Measurements from ENCODE around the gene PRKCB.

Gene PRKCB

GRCh38 chr16:23943604-23944003, 107.8 kb downstream of the PRKCB start:
- DNase-seq (ENCODE audit: low spot score) = no peak

DNA sequence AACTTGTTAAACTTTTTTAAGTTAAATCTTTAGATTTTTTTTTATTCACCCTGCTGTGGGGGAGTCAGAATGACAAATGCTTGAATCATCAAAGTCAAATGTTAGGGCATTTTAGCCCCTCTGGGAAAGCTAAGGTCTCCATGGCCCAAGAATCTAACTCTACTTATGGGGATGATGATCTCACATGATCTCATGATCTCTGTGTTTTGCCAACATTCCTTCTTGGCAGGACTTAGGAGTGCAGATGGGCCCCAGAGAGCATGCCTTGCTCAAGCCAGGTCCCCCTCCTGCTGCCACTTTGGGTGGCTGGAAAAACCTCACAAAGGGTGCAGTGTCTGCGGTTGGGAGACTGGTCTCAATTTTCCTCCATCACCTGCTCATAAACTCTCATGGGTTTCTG, 108.6 kb downstream of the PRKCB start:
- DNase-seq (ENCODE audit: low spot score) = no peak

DNA sequence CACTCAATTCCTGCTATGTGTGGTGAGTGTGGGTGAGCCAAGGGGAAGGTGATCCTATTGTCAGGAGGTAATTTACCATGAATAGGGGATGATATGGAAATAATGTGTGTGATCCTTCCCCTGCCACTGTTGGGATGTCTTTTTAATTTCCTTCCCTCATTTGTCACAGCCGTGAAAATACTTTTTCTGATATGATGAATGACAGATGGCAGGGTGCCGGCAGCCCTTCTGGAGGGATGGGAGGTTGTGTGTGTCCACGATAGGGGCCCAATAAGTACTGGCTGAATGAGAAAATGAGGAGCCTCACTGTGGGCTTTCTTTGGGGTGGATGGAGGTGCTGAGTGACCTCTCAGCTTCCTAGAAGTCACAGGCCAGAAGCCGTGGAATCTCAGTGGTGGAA, 109.5 kb downstream of the PRKCB start:
- DNase-seq (ENCODE audit: low spot score) = no peak

DNA sequence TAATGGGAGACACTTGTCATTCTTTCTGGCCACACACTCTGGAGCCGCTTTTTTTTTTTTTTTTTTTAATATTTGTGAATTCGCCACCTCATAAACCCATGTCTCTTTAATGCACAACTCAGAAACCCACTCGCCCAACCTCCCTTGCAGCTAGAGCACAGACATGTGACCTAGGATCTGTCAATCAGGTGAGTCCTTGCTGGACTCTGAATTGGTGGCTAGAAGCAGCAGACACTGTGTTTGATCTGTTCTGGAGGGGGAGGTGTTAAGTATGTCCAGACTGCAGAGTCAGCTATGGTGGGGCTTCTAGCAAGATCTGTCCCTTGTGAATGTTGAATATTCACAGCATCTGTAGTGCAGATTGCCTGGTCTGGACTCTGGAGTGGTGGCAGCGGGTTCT, 112.1 kb downstream of the PRKCB start:
- DNase-seq (ENCODE audit: low spot score) = no peak

- no peak for DNase-seq (ENCODE audit: low spot score)
Measured at GRCh38 chr16:23948949-23949411, 113.2 kb downstream of the PRKCB start.

DNA sequence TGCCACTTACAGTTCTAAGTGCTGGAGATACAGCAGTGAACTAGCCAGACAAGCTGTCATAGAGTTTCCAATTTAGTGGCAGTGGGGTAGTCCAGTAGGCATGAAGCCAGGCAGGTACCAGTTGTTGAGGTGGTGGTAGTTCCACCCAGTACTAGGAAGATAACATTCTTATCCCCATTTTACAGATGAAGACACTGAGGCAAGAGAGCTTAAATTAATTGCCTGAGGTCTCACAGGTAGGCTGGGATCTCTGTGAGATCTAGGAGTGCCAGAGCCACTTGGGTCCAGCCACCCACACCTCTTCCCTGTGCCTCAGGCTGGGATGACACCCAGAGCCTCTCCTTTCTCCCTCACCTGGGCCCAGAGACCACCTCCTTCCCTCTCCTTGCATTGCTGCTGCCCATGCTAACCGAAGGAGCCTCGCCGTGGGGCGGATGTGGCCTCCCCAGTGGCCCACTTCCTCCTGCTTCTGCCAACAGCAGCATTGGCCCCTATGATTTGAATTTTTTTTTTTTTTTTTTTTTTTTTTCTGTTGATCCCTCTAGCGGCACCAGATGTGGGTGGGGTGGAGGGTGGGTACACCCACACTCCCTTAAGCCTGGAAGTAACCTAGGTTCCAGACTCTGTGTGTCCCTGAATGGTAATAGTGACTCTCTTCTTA, 114.0 kb downstream of the PRKCB start:
- DNase-seq (ENCODE audit: low spot score) = no peak

DNA sequence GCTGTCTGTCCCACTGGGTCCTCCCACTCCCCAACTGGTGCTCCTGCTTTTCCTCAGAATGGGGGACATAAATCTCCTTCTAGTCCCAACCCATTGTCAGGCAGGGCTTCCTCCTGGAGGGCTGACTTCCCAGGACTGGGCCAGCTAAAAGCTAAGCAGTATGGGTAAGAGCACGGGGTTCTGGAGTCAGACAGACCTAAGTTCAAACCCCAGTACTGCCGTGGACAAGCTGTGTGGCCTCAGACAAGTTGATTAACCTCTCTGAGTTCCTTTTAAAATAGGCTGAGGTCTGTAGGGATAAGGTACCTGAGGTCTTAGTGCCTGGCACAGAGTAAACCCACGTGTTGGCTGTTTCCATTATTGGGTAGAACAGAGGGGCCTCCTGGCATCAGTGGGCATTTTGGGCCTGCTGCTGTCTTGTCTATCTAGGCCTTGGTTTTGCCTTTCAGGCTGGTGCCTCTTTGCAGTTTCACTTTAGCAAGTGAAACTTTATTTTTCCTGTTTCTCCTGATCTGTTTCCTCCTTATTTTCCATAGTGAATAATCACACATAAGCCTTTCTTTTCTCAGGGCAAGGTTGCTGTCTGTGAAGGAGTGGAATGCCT, 114.6 kb downstream of the PRKCB start:
- DNase-seq (ENCODE audit: low spot score) = no peak

DNA sequence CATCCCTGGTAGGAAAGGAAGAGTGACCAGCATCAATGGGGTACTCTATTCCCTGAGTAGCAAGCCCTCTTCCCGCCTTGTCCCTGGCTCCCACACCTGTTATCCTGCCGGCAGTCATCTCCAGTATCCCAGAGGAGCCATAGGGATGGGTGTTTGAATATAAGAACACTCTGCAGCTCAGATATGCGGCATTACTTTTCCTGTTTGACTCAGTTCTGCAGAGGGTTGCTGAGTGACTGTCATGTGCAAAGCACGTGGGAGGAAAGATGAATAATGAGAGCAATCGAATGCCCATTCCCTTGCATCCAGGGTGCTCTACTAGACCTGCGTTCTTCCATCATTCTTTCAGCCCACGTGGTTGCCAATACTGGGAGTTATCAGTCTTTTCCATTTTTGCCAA, 115.1 kb downstream of the PRKCB start:
- DNase-seq (ENCODE audit: low spot score) = no peak

GRCh38 chr16:23952128-23952970, 116.6 kb downstream of the PRKCB start:
- peak; percentile 33 for DNase-seq (ENCODE audit: low spot score)

DNA sequence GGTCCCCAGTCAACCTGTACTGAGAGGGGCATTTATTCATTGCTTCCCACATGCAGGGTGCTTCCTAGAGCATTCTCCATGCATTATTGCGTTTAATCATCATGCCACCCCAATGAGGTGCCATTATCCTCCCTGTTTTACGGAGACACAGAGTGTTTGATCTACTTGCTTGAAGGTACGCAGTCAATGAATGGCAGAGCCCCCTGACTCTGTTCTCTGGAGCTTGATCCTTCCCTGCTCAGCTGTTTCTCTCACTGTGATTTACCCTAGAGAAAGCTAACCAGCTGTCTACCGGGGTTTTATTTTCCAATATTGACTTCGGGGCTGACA, 117.2 kb downstream of the PRKCB start:
- DNase-seq (ENCODE audit: low spot score) = no peak

GRCh38 chr16:23953476-23953875, 117.7 kb downstream of the PRKCB start:
- no peak for DNase-seq (ENCODE audit: low spot score)

DNA sequence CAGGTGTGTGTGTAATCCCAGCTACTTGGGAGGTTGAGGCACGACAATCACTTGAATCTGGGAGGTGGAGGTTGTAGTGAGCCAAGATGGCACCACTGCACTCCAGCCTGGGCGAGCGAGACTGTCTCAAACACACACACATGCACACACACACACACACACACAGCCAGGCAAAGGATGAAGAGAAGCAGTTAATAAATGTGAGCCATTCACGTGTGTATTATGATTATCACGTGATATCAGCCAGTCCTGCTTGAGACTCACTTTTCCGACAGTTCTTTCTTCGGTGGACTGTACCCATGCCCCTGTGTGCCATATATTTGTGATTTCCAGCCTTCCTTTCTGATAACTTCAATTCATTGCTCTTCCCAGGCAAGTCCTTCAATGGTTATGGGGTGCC, 119.3 kb downstream of the PRKCB start:
- DNase-seq (ENCODE audit: low spot score) = no peak

GRCh38 chr16:23957287-23957686, 121.5 kb downstream of the PRKCB start:
- no peak for DNase-seq (ENCODE audit: low spot score)

DNA sequence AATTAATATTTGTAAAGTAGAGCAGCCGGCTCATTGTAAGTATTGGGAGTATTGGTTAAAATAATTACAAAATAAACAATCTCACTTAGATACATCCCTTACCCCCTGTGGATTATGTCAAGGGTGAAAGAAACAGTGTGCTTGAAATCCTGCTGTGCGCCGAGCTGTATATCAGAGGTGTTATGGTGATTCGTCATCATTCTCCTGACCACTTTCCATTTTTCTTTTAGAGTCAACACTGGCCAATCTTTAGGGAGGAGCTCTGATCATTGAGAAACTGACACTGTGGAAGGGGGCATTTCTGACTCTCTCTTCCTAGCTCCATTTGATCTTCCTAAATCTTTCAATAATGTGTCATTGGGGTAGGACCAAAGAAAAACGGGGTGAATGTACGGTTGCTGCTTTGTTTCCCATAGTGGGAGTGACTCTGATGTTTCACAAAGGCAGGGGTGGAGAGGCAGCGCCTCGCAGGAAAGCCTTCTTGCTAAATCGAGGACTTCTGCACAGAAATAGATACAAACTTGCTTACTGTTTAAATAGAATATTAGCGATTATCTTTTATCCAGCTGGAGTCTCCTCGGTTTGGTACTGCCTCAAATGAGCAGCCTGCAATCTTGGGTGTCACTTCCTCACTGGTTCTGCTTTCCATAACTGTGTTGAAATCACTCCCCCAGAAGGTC, 123.4 kb downstream of the PRKCB start:
- no peak for DNase-seq (ENCODE audit: low spot score)

GRCh38 chr16:23959752-23960072, 123.9 kb downstream of the PRKCB start:
- DNase-seq (ENCODE audit: low spot score) = no peak

DNA sequence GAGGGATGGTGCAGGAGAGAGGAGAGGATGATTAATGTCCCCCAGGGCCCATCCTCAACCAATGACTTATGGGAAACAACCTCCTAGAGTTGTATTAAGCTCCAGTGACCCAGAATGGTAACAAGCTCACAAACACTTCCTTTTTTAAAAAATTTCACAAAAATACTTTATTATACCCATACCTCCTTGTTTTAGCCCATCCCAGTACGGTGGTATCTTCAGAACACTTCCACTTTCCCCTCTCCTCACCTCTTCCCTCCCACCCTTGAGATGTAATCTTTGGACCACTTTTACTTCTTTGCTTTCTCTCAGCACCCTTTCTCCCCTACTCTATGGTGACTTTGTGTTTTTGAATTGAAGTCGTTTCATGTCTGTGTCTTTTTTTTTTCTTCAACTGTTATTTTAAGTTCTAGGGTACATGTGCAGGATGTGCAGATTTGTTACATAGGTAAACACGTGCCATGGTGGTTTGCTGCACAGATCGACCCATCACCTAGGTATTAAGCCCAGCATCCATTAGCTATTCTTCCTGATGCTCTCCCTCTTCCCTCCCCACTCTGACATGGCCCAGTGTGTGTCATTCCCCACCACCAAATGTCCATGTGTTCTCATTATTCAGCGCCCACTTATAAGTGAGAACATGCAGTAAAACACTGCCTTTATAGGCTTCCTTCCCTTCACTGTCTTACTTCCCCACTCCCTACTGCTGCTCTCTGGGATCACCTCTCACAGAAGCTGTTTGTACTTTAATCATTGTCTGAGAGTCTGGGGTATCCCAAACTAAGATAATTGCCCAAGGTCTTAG, 124.5 kb downstream of the PRKCB start:
- DNase-seq (ENCODE audit: low spot score) = no peak

- no peak for DNase-seq (ENCODE audit: low spot score)
Measured at GRCh38 chr16:23962001-23962400, 126.2 kb downstream of the PRKCB start.

DNA sequence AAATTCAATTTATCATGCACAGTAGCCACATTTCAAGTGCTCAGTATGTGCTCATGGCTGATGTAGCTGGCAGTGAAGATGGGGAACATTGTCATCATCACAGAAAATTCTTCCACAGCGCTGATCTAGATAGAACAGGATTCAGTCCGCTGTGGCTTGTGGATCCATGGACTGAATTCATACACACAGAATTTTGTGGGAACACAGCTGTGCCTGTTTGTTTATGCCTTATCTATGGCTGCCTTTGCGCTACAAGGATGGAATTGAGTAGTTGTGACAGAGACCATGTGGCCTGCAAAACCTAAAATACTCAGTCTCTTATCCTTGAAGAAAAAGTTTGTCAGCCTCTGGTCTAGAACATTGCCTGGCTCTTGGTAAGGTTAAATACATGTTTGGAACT, 128.4 kb downstream of the PRKCB start:
- no peak for DNase-seq (ENCODE audit: low spot score)

GRCh38 chr16:23965137-23965733, 129.5 kb downstream of the PRKCB start:
- DNase-seq (ENCODE audit: low spot score) = no peak

- DNase-seq (ENCODE audit: low spot score) = no peak
Measured at GRCh38 chr16:23966597-23967394, 131.0 kb downstream of the PRKCB start.

DNA sequence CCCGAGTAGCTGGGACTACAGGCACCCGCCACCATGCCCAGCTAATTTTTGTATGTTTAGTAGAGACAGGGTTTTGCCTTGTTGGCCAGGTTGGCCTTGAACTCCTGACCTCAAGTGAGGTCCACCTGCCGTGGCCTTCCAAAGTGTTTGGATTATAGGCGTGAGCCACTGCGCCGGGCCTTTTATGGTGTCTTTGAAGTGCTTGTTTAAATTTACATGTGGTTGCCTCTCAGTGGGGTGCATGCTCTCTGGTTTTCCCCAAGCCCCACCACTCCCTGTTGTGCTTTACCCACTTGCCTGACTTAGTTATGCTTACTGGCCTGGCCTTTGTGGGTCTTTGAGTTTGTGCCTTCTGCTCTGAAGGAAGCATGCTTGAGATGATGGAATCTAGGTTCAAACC, 132.0 kb downstream of the PRKCB start:
- DNase-seq (ENCODE audit: low spot score) = no peak

Measured in iPS-NIHi11 (cell line).